ENCODE measurements around the gene POU2F2.

Gene POU2F2

GRCh38 chr19:42079886-42080763 lies 52.1 kb downstream of the POU2F2 start:
- DNase-seq (ENCODE audit: low spot score): no peak

GRCh38 chr19:42079276-42079669 lies 53.0 kb downstream of the POU2F2 start:
- DNase-seq (ENCODE audit: low spot score): no peak

GRCh38 chr19:42078538-42079275 lies 53.5 kb downstream of the POU2F2 start:
- no peak for DNase-seq (ENCODE audit: low spot score)

- DNase-seq (ENCODE audit: low spot score): no peak
Measured at GRCh38 chr19:42078058-42078457, 54.2 kb downstream of the POU2F2 start.

GRCh38 chr19:42076380-42076944 lies 55.8 kb downstream of the POU2F2 start:
- no peak for DNase-seq (ENCODE audit: low spot score)

GRCh38 chr19:42075616-42076379 lies 56.4 kb downstream of the POU2F2 start, which contains the start of gene ZNF574:
Gene ZNF574 (plus strand): TSS chr19:42076166. CDS start chr19:42078607, 2,441 bp downstream.
- DNase-seq (ENCODE audit: low spot score): peak; percentile 100

- DNase-seq (ENCODE audit: low spot score): no peak
Measured at GRCh38 chr19:42075364-42075615, 57.0 kb downstream of the POU2F2 start.

GRCh38 chr19:42074513-42075363 lies 57.5 kb downstream of the POU2F2 start:
- DNase-seq (ENCODE audit: low spot score): peak; percentile 16

GRCh38 chr19:42071247-42071646 lies 61.0 kb downstream of the POU2F2 start:
- no peak for DNase-seq (ENCODE audit: low spot score)

GRCh38 chr19:42069619-42070351 lies 62.5 kb downstream of the POU2F2 start, which contains the start of gene GRIK5:
Gene GRIK5 (minus strand): TSS chr19:42070206. CDS start chr19:42065770, 4,436 bp downstream.
- DNase-seq (ENCODE audit: low spot score): no peak

GRCh38 chr19:42068756-42069571 lies 63.3 kb downstream of the POU2F2 start:
- DNase-seq (ENCODE audit: low spot score): no peak

- DNase-seq (ENCODE audit: low spot score): no peak
Measured at GRCh38 chr19:42068361-42068755, 63.9 kb downstream of the POU2F2 start.

- DNase-seq (ENCODE audit: low spot score): no peak
Measured at GRCh38 chr19:42067315-42067888, 64.8 kb downstream of the POU2F2 start.

- DNase-seq (ENCODE audit: low spot score): no peak
Measured at GRCh38 chr19:42066075-42066754, 66.0 kb downstream of the POU2F2 start.

- DNase-seq (ENCODE audit: low spot score): no peak
Measured at GRCh38 chr19:42065511-42065910, 66.7 kb downstream of the POU2F2 start.

- no peak for DNase-seq (ENCODE audit: low spot score)
Measured at GRCh38 chr19:42065051-42065450, 67.2 kb downstream of the POU2F2 start.

GRCh38 chr19:42064432-42064831 lies 67.8 kb downstream of the POU2F2 start:
- no peak for DNase-seq (ENCODE audit: low spot score)

- DNase-seq (ENCODE audit: low spot score): no peak
Measured at GRCh38 chr19:42062381-42062780, 69.9 kb downstream of the POU2F2 start.

GRCh38 chr19:42060117-42060516 lies 72.1 kb downstream of the POU2F2 start:
- no peak for DNase-seq (ENCODE audit: low spot score)

All from hematopoietic multipotent progenitor cell treated with erythropoietin and hydrocortisone succinate and interleukin-3 and kit ligand, for 15 days (in vitro differentiated cells).